SJSA1 (cell line): ENCODE results near the gene GAGE12D. TPM values are rescaled to one million over a fixed set of nuclear protein-coding genes. Genes with fewer than 3 reads are reported as not detected.
"Not testable (repeated sequence)": the region's sequence is repeated elsewhere in the genome, so short reads cannot be mapped to it uniquely, and the experiment has no call there.

Source experiments
- DNase-seq, 2 experiments: peaks; one replicate each; pipeline ENCODE4 v3.0.0-alpha.2; 2015 to 2020; ENCODE audit warnings: low spot score in 2 of 2, low read depth in 1 of 2
- H3K27ac ChIP-seq: fragments of 250-450 bp; sonication (Bioruptor Pico); 2 replicates; pipeline ENCODE4 v1.5.1; 2020; ENCODE audit warnings: mild to moderate bottlenecking, moderate library complexity
- H3K27me3 ChIP-seq: fragments of 250-450 bp; sonication (Bioruptor Pico); replicated peaks from 2 replicates; pipeline ENCODE4 v1.5.1; 2020; ENCODE audit warnings: mild to moderate bottlenecking, moderate library complexity
- H3K36me3 ChIP-seq: fragments of 250-450 bp; sonication (Bioruptor Pico); 2 replicates; pipeline ENCODE4 v1.5.1; 2020; ENCODE audit warnings: mild to moderate bottlenecking
- H3K4me1 ChIP-seq: fragments of 250-450 bp; sonication (Bioruptor Pico); replicated peaks from 2 replicates; pipeline ENCODE4 v1.6.1; 2021; ENCODE audit warnings: mild to moderate bottlenecking
- H3K4me3 ChIP-seq: fragments of 250-450 bp; sonication (Bioruptor Pico); 2 replicates; pipeline ENCODE4 v1.5.1; 2020; ENCODE audit warnings: mild to moderate bottlenecking
- H3K9me3 ChIP-seq: fragments of 250-450 bp; sonication (Bioruptor Pico); replicated peaks from 2 replicates; pipeline ENCODE4 v1.5.1; 2020; ENCODE audit warnings: mild to moderate bottlenecking
- total RNA-seq: library from RNA; depleted of rRNA; stranded (reverse); fragments of >200 nt; shearing (Covaris generic); gene quantifications from 2 replicates; pipeline ENCODE4 v1.2.3, GENCODE V29; 2014; rRNA removed

GAGE12D gene
- total RNA-seq, result not detected in 2 replicates

- DNase-seq, H3K9me3 ChIP-seq, H3K36me3 ChIP-seq, H3K27me3 ChIP-seq, H3K4me1 ChIP-seq, H3K27ac ChIP-seq, H3K4me3 ChIP-seq: not testable (repeated sequence)
These were observed at the start of gene GAGE12D for GRCh38 chrX:49541433-49541832. TSS of gene GAGE12D (plus strand) at chrX:49541733. CDS start at chrX:49542888, 1,155 bp downstream.

GRCh38 chrX:49531877-49532276, 9.7 kb upstream of the GAGE12D start, which contains the start of gene GAGE12C:
TSS of gene GAGE12C (plus strand) at chrX:49532177. CDS start at chrX:49533332, 1,155 bp downstream.
- not testable (repeated sequence) for H3K36me3 ChIP-seq, H3K9me3 ChIP-seq, DNase-seq, H3K4me3 ChIP-seq, H3K27ac ChIP-seq, H3K27me3 ChIP-seq, H3K4me1 ChIP-seq

GRCh38 chrX:49550989-49551388, 9.5 kb downstream of the GAGE12D start, which contains the start of gene GAGE12E:
TSS of gene GAGE12E (plus strand) at chrX:49551289. CDS start at chrX:49552444, 1,155 bp downstream.
- not testable (repeated sequence) for H3K27ac ChIP-seq, H3K4me1 ChIP-seq, H3K36me3 ChIP-seq, H3K4me3 ChIP-seq, DNase-seq, H3K9me3 ChIP-seq, H3K27me3 ChIP-seq

GRCh38 chrX:49560542-49560941, 19.0 kb downstream of the GAGE12D start, which contains the start of gene GAGE12F:
TSS of gene GAGE12F (plus strand) at chrX:49560842. CDS start at chrX:49561997, 1,155 bp downstream.
- not testable (repeated sequence) for H3K27me3 ChIP-seq, H3K4me1 ChIP-seq, H3K36me3 ChIP-seq, DNase-seq, H3K27ac ChIP-seq, H3K4me3 ChIP-seq, H3K9me3 ChIP-seq

- DNase-seq, result peak in 1 of 2 experiments; percentile 6
- not testable (repeated sequence) for H3K9me3 ChIP-seq
These were observed 27.2 kb downstream of the GAGE12D start for GRCh38 chrX:49568728-49569127.

GRCh38 chrX:49569152-49569551, 27.6 kb downstream of the GAGE12D start:
- DNase-seq, H3K4me1 ChIP-seq, H3K27ac ChIP-seq, H3K4me3 ChIP-seq, H3K9me3 ChIP-seq, H3K27me3 ChIP-seq, H3K36me3 ChIP-seq: not testable (repeated sequence)

More at GRCh38 chrX:49568728-49569127, 27.2 kb downstream of the GAGE12D start:
- not testable (repeated sequence) for H3K27me3 ChIP-seq, H3K4me1 ChIP-seq, H3K36me3 ChIP-seq, H3K27ac ChIP-seq, H3K4me3 ChIP-seq

GRCh38 chrX:49570100-49570499, 28.6 kb downstream of the GAGE12D start, which contains the start of gene GAGE12G:
TSS of gene GAGE12G (plus strand) at chrX:49570400. CDS start at chrX:49571555, 1,155 bp downstream.
- H3K4me3 ChIP-seq, H3K4me1 ChIP-seq, DNase-seq, H3K27ac ChIP-seq, H3K27me3 ChIP-seq, H3K36me3 ChIP-seq, H3K9me3 ChIP-seq: not testable (repeated sequence)

GRCh38 chrX:49579649-49580048, 38.1 kb downstream of the GAGE12D start, which contains the start of gene GAGE12H:
TSS of gene GAGE12H (plus strand) at chrX:49579949. CDS start at chrX:49581104, 1,155 bp downstream.
- not testable (repeated sequence) for DNase-seq, H3K27me3 ChIP-seq, H3K4me3 ChIP-seq, H3K9me3 ChIP-seq, H3K27ac ChIP-seq, H3K36me3 ChIP-seq, H3K4me1 ChIP-seq

- not testable (repeated sequence) for H3K36me3 ChIP-seq, H3K4me1 ChIP-seq, H3K4me3 ChIP-seq, H3K9me3 ChIP-seq, DNase-seq, H3K27ac ChIP-seq, H3K27me3 ChIP-seq
These were observed 47.7 kb downstream of the GAGE12D start, which contains the start of gene GAGE2A for GRCh38 chrX:49589196-49589595. TSS of gene GAGE2A (plus strand) at chrX:49589496. CDS start at chrX:49590651, 1,155 bp downstream.

- not testable (repeated sequence) for H3K36me3 ChIP-seq, H3K9me3 ChIP-seq, H3K4me1 ChIP-seq
These were observed 48.4 kb downstream of the GAGE12D start for GRCh38 chrX:49589769-49590478.

GRCh38 chrX:49590488-49590887, 49.0 kb downstream of the GAGE12D start:
- not testable (repeated sequence) for DNase-seq, H3K9me3 ChIP-seq, H3K4me1 ChIP-seq

More at GRCh38 chrX:49589769-49590478, 48.4 kb downstream of the GAGE12D start:
- H3K27me3 ChIP-seq, H3K4me3 ChIP-seq, DNase-seq, H3K27ac ChIP-seq: not testable (repeated sequence)

More at GRCh38 chrX:49590488-49590887, 49.0 kb downstream of the GAGE12D start:
- H3K27me3 ChIP-seq, H3K36me3 ChIP-seq, H3K4me3 ChIP-seq, H3K27ac ChIP-seq: not testable (repeated sequence)

Other genes starting within 250 kb of the GAGE12D start
- gene GAGE10, start 238.1 kb upstream of the GAGE12D start, total RNA-seq, result not detected in 2 replicates
- not detected in 2 replicates for gene GAGE12J, start 219.7 kb upstream of the GAGE12D start, total RNA-seq
- not detected in 2 replicates for gene GAGE13, start 210.2 kb upstream of the GAGE12D start, total RNA-seq
- gene GAGE12C, start 9.6 kb upstream of the GAGE12D start, total RNA-seq, result not detected in 2 replicates
- gene GAGE12E, start 9.6 kb downstream of the GAGE12D start, total RNA-seq, result not detected in 2 replicates
- not detected in 2 replicates for gene GAGE12F, start 19.1 kb downstream of the GAGE12D start, total RNA-seq
- gene GAGE12G, start 28.7 kb downstream of the GAGE12D start, total RNA-seq, result not detected in 2 replicates
- not detected in 2 replicates for gene GAGE12H, start 38.2 kb downstream of the GAGE12D start, total RNA-seq
- not detected in 2 replicates for gene GAGE2A, start 47.8 kb downstream of the GAGE12D start, total RNA-seq
- not detected in 2 replicates for gene GAGE1, start 57.3 kb downstream of the GAGE12D start, total RNA-seq
- not detected in 2 replicates for gene PAGE1, start 154.3 kb downstream of the GAGE12D start, total RNA-seq